ENCODE results near the gene SELENOM. TPM values are rescaled to one million over a fixed set of nuclear protein-coding genes. Genes with fewer than 3 reads are reported as not detected.
A peak's percentile ranks its signal among the peaks of the same experiment; 100 is the strongest.

SELENOM gene
- polyA plus RNA-seq, 1 donor (not counting 4 experiments of a cell fraction or from before 2014, with no cell fraction given) = 9.1 TPM

DNA sequence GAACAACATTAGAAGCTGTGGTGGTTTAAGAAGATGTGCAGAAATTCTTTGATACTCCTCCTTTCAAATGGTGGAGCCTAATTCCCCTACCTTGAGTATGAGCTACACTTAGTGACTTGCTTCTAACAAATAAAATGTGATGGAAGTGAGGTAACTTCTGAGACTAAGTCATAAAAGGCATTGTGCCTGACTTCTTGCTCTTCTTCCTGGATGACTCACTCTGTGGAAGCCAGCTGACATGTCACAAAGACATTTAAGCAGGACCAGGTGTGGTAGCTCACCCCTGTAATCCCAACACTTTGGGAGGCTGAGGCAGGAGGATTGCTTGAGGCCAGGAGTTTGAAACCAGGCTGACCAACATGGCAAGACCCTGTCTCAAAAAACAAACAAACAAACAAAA is 36.9 kb upstream of the SELENOM start:
- Histone ChIP-seq H3K27ac (ENCODE audit: control insufficient read depth, insufficient read depth, low read length) (no peak overlapping the region), H3K4me1 (ENCODE audit: control insufficient read depth, extremely low read depth, insufficient read depth, low read length) (peaks cover 24% of the 10 kb centered on the region), H3K4me3 (ENCODE audit: control insufficient read depth in 2 of 3, extremely low read depth in 1 of 3, insufficient read depth in 2 of 3, low read depth in 1 of 3, low read length in 3 of 3) (no peak overlapping the region), H3K79me2 (ENCODE audit: control insufficient read depth, insufficient read depth, low read length) (no peaks in the 10 kb centered on the region), H3K4me2 (ENCODE audit: control insufficient read depth, extremely low read depth, insufficient read depth, low read depth, low read length) (no peak overlapping the region), H3K9me3 (ENCODE audit: control insufficient read depth, low read depth, low read length) (no peaks in the 10 kb centered on the region), H2AFZ (ENCODE audit: control insufficient read depth, low read length) (no peak overlapping the region), H3K9me1 (ENCODE audit: control insufficient read depth, extremely low read depth, insufficient read depth, low read length) (no peaks in the 10 kb centered on the region), H4K20me1 (ENCODE audit: control insufficient read depth, extremely low read depth, insufficient read depth, low read length) (no peaks in the 10 kb centered on the region), H3K9ac (ENCODE audit: control insufficient read depth, extremely low read depth, insufficient read depth, low read length) (no peak overlapping the region), H3K36me3 (ENCODE audit: control insufficient read depth in 2 of 2, extremely low read depth in 1 of 2, insufficient read depth in 2 of 2, low read length in 2 of 2) (no peaks in the 10 kb centered on the region), H3K27me3 (ENCODE audit: control insufficient read depth, extremely low read depth, insufficient read depth, low read length) (peaks cover 4% of the 10 kb centered on the region)
- dilution Hi-C loops (cut with MboI; ENCODE audit: extremely low pct_ligation_motif_present, low sequenced_read_pairs) = no loop called here
- FAIRE-seq (peak; percentile 87), DNase-seq (ENCODE audit: low read depth, low spot score) (no peak)
- TF ChIP-seq, protein P1, sequence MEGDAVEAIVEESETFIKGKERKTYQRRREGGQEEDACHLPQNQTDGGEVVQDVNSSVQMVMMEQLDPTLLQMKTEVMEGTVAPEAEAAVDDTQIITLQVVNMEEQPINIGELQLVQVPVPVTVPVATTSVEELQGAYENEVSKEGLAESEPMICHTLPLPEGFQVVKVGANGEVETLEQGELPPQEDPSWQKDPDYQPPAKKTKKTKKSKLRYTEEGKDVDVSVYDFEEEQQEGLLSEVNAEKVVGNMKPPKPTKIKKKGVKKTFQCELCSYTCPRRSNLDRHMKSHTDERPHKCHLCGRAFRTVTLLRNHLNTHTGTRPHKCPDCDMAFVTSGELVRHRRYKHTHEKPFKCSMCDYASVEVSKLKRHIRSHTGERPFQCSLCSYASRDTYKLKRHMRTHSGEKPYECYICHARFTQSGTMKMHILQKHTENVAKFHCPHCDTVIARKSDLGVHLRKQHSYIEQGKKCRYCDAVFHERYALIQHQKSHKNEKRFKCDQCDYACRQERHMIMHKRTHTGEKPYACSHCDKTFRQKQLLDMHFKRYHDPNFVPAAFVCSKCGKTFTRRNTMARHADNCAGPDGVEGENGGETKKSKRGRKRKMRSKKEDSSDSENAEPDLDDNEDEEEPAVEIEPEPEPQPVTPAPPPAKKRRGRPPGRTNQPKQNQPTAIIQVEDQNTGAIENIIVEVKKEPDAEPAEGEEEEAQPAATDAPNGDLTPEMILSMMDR (optimal IDR thresholded peaks at IDR 0.05 in 1 of 3, IDR thresholded peaks at IDR 0.05 in 1 of 3, conservative IDR thresholded peaks at IDR 0.05 in 1 of 3; ENCODE audit: extremely low read depth in 1 of 3, insufficient read depth in 2 of 3, low read length in 3 of 3) = no peak
- TF ChIP-seq EZH2 (IDR thresholded peaks at IDR 0.05; ENCODE audit: low read length) = no peak

DNA sequence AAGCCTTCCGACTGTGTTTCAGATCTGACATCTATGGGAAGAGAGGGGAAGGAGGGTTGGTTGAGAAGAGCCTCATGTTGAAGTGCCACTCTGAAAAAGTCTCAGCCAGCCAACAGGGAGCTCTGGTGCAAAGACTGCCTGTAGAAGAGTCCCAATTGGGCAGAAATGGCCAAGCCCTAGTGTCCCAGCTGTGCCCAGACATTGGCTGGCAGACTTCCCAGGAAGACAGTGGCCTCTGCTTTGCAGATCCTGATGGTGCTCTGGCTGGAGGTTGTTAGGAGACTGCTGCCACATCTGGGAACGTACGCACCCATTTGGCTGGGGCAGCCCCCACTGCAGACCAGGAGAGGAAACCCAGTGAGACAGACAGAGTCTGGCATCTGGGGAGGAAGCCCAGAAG is 36.2 kb upstream of the SELENOM start:
- FAIRE-seq = no peak
- TF ChIP-seq EZH2 (IDR thresholded peaks at IDR 0.05; ENCODE audit: low read length) = no peak
- TF ChIP-seq, protein P1 (optimal IDR thresholded peaks at IDR 0.05 in 1 of 3, IDR thresholded peaks at IDR 0.05 in 1 of 3, conservative IDR thresholded peaks at IDR 0.05 in 1 of 3; ENCODE audit: extremely low read depth in 1 of 3, insufficient read depth in 2 of 3, low read length in 3 of 3) = no peak
- dilution Hi-C loops (cut with MboI; ENCODE audit: extremely low pct_ligation_motif_present, low sequenced_read_pairs) = no loop called here

More for the DNA sequence above, 36.2 kb upstream of the SELENOM start:
- no peak overlapping the region for H2AFZ ChIP-seq (ENCODE audit: control insufficient read depth, low read length)
- H3K9me1 ChIP-seq (ENCODE audit: control insufficient read depth, extremely low read depth, insufficient read depth, low read length) = no peaks in the 10 kb centered on the region
- no peaks in the 10 kb centered on the region for H3K9me3 ChIP-seq (ENCODE audit: control insufficient read depth, low read depth, low read length)
- H3K4me3 ChIP-seq (ENCODE audit: control insufficient read depth in 2 of 3, extremely low read depth in 1 of 3, insufficient read depth in 2 of 3, low read depth in 1 of 3, low read length in 3 of 3) = no peak overlapping the region
- H3K9ac ChIP-seq (ENCODE audit: control insufficient read depth, extremely low read depth, insufficient read depth, low read length) = no peak overlapping the region
- H3K27me3 ChIP-seq (ENCODE audit: control insufficient read depth, extremely low read depth, insufficient read depth, low read length) = peaks cover 4% of the 10 kb centered on the region
- DNase-seq (ENCODE audit: low read depth, low spot score) = no peak
- no peaks in the 10 kb centered on the region for H3K36me3 ChIP-seq (ENCODE audit: control insufficient read depth in 2 of 2, extremely low read depth in 1 of 2, insufficient read depth in 2 of 2, low read length in 2 of 2)
- no peaks in the 10 kb centered on the region for H3K79me2 ChIP-seq (ENCODE audit: control insufficient read depth, insufficient read depth, low read length)
- H4K20me1 ChIP-seq (ENCODE audit: control insufficient read depth, extremely low read depth, insufficient read depth, low read length) = no peaks in the 10 kb centered on the region
- H3K4me1 ChIP-seq (ENCODE audit: control insufficient read depth, extremely low read depth, insufficient read depth, low read length) = peaks cover 21% of the 10 kb centered on the region
- no peak overlapping the region for H3K27ac ChIP-seq (ENCODE audit: control insufficient read depth, insufficient read depth, low read length)
- H3K4me2 ChIP-seq (ENCODE audit: control insufficient read depth, extremely low read depth, insufficient read depth, low read depth, low read length) = no peak overlapping the region

Data from keratinocyte (primary cell).